Cerebellar nuclear complex (tissue), 1 donor: ENCODE results near the gene ATP6V1F.
"Not testable (repeated sequence)": the region's sequence is repeated elsewhere in the genome, so short reads cannot be mapped to it uniquely, and the experiment has no call there.

Experiments
- DNase-seq, 2 experiments: peaks; one replicate each; lab custom pipeline; 2025; lab: John Stamatoyannopoulos, UW

Gene ATP6V1F

GRCh38 chr7:128900237-128900636 is 37.6 kb downstream of the ATP6V1F start:
- no peak for DNase-seq

DNA sequence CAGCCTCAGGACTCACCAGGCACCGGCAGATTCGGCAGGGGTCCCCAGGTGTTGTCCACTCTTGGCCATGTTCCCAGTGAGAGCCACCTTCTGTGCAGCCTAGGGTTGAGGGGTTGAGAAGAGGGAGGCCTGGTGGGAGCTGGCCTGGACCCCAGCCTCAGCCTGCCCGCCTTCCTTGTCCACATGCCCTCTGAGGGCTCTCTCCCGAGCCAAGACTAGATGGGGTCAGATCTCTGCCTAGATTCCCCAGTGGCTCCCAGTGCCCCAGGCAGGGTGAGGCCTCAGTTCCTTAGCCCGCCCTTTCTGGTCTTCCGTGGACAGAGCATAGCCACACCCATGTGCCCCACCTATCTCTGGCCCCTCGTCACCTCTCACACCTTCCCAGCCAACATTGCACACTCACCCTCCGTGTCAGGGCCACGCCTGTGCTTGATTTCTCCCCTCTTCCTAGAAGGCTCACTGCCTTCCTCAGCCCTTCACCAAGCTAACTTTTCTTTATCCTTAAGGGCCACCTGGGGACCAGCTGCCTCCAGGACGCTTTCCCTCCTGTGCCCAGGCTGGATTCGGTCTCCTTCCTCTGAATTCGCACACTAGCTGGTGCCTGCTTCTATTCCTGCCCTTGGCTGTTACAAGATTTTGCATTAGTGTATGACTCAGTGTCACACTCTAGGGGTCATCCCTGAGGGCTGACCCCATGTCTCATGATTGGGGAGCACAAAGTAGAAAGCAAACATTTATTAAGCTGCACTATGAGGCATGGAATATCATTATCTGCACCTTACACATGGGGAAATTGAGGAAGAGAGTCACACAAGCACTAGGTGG is 40.3 kb downstream of the ATP6V1F start:
- DNase-seq = no peak

DNA sequence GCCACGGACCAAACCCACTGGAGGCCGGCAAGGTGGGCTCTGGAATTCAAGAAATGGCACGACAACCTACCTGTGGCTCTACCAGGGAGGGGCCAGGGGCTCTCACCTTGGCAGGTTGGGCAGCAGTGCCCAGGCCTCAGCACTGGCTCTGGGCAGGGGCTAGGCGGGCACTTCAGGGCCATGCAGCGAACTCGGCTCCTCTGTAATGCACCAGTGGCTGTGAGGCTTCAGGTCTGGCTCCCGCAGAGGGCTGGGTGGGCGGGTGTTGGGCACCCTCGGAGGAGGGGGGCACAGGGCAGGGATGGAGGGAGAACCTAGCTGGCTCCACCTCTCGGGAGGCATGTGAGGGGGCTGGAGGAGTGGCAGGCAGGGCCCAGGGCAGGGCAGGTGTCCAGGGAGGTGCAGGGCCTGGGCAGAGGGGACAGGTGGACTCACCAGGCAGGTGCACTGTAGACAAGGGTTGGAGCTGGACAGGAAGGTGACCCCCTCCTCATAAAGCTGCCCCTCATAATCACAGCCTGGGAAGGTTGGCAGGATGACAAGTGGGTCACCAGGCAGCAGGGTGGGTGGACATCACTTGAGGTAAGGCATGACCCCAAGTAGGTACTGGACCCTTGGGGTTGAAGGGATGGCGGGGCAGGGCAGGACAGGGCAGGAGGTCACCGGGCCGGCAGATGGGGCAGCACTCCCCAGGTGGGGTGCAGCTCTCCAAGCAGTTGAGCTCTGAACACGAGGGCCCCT is 41.1 kb downstream of the ATP6V1F start:
- no peak for DNase-seq

GRCh38 chr7:128904381-128905197 is 41.9 kb downstream of the ATP6V1F start:
- no peak for DNase-seq

- no peak for DNase-seq
Measured at GRCh38 chr7:128906001-128906765, 43.5 kb downstream of the ATP6V1F start.

DNA sequence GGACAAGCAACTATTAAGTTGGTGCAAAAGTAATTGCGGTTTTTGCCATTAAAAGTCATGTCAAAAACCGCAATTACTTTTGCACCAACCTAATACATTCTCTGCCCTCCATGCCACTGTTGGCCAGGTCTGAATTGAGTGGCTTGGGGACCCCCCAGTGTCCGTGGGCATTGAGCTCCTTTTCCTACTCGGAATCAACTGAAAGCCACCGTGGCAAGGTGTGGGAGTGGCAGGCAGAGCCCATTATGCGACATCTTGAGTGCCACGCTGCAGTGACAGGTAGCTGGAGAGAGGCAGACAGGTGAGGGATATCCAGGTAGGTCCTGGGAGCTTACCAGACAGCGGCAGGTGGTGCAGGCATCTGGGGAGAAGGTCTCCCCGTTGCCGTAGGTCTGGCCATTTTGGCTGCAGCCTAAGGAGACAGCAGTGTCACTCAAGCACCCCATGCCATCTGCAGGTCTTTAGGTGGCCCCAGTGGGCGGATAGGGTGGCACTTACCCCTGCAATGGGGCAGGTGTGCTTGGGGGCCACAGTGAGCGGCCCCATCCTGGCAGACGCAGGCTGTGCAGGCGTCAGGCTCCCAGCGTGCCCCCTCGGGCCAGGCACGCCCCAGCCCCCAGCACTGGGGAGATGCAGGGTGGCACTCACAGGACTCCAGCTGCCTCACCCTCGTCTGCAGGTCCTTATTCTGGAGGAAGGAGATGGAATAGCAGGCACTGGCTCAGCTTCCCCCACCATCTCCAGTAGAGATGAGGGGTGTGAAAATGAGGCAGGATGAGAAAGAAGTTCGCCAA is 44.3 kb downstream of the ATP6V1F start:
- DNase-seq = no peak

DNA sequence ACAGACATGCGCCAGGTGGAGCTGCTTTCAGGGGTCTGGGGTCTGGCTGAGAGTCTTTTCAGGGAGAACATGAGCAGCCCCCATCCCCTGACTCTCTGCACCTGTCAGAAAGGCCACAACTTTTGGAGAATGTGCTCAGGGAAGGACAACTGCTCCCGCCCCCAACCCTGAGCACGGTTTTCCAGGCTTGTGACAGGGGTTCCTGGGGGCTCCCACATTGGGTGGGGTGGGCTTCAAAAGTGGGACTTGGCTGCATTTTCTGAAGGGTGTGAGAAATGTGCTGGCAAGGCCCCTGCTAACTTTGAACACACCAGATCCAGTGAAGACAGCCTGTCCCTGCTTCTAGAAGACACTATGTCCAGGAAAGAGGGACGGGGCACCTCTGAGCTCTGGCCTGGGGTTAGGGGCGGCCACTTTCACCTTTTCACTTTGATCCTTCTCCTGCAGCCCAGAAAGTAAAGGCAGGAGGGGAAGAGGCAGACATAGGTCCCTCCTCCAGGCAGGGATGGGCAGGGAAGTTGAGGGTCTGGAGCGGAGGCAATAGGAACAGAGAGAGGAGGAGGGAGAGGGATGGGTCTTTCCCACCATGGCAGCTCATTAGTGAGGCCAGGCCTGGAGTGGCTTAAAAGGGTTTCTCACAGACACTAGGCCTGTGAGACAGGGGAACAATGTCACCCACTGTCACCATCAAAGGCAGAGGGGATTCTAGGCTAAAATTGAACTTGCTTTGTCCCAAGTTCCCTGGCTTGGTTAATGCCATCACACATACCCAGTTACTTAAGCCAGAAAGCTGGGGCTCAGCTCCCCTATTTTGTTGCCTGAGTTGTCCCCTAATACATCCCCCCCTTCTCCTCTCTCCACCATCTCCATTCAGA is 46.3 kb downstream of the ATP6V1F start:
- no peak for DNase-seq

DNA sequence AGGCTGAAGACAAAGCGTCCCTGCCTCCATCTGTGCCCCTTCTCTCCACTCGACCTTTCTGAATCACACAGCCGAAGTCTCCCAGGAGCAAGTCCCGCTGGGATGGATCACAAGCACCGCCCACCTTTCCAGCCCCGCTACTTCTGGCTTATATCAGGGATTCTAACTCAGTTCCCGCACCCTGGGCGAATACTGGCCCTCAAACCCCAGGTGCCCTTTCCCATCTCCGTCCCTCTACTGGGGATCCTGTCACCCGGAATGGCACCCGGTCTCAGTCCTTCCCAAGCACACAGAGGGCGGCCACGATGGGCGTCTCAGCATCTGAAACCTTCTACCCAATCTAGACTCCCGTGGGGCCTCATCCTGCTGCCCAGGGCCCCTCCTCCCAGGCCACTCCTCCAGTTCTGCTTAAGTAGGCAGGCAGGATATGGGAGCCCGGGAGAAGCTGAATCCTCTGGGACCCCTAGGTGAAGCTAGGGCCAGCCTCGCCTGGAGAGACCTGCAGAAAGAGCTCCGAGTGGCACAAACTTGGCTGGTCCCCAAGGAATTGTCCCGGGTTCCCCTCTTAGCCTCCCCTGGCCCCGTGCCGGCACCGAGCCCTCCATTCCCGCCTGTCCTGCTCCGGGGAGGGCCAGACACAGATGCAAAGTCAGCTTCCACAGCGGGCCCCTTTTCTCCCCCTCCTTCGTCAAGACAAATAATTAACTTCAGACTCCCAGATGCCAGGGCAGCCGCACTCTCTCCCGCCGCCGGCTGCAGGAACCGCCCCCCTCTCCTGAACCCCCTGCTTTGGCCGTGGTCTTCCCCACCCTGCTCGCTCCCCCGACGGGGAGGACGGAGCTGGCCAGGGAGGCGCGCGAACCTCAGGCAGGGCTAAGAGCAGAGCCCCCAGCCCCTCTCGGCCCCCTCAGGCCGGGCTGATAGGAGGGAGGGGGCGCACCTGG is 47.2 kb downstream of the ATP6V1F start:
- DNase-seq = no peak

- DNase-seq = no peak
Measured at GRCh38 chr7:128910569-128910945, 47.9 kb downstream of the ATP6V1F start, which contains the start of gene KCP. TSS of gene KCP (minus strand) at chr7:128910709. CDS start at chr7:128910676, 33 bp downstream.

DNA sequence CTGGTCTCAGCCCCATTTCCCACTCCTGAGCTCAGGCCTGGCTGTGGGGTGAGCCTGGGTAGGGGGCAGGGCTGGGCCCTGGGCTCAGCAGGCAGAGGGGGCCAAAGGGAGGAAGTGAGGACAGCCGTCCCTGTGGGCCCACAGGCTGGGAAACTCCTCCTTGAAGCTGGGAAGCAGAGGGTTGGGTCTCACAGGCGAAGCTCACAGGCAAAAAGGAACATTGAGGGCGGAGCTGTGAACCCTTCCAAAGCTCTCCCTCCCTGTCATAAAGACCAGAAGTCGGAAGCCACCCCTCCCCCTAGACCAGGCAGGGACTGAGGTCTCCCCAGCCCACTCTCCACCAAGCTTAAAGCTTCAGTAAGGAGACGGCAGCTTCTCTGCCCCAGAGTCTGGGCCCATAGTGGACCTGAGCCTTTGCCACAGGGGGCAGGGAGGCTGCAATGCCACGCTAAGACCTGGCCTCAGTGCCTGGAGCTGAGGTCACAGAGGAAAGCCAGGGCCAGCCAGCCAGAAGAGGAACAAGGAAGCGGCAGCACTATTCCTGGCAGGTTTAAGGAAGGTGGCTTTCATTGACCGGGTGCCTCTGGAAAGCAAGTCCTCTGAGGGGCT is 48.9 kb downstream of the ATP6V1F start:
- no peak for DNase-seq

- DNase-seq = no peak
Measured at GRCh38 chr7:128912281-128912680, 49.6 kb downstream of the ATP6V1F start.

DNA sequence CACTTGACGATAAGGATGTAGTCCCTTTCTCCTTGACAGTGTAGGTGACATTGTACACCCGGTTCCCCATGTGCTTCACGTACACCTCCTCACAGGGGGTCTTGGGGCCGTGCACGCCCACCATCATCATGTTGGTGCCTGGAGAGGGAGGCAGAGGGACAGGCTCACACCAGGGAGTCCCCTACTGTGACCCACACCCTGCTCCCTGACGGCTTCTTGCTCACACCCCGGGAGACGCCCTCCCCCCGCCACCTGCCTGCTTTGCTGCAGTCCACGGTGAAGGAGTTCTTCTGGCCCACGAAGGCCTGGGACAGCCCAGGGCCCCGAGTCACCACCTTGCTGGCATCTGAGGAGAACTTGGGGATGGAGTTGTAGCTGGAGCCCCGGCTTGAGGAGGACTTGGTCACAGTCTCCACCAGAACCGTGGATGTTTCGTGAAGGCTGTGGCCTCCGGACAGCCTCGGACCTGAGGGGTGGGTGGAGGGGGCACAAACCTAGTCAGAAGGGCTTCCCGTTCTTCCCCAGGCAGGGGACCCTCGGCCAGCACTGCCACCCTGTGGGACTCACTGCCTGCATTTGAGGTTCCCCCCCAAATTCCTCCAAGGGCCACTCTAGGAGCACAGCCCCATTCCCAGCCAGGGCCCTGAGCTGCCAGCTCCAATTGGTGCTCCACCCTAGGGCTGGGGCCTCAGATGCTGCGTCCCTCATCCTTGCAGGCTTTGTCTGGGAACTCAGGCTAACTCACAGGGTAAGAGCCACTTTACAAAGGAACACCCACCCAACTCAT is 50.2 kb downstream of the ATP6V1F start:
- DNase-seq = not testable (repeated sequence)

DNA sequence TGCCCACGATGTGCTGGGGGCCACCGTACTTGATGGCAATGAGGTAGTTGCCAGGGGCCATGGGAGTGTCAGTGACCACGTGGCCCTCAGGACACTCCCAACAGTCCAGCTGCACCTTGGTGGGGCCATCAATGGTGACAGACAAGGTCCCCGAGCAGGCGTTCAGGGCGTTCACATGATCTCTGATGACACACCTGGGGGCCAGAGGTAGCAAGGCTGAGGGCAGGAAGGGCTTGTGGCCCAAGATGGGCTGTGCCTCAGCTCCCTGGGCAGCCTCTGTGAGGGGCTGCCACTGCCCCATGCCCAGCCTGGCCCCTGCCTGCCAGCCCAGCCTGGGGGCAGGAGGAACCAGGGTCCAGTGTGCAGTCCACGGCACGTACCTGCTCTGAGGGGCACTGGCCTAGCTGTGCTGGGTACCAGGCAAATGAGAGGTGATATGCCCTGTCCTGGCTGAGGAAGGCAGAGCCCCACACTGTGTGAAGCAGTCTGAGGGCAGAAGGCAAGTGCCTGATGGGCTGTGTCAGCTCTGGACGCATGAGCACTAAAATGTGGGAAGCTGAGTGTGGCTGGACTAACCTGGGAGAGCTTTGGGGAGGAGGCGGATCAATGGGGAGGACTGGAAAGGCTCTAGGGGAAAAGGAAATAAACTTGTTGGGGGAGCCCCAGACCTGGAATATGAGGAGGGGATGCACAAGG is 51.4 kb downstream of the ATP6V1F start:
- DNase-seq = no peak

- no peak for DNase-seq
Measured at GRCh38 chr7:128914566-128915151, 52.0 kb downstream of the ATP6V1F start.

GRCh38 chr7:128915271-128915819 is 52.7 kb downstream of the ATP6V1F start:
- DNase-seq = no peak
